PC-3 (cell line): ENCODE results near the gene CIBAR2. TPM values are rescaled to one million over a fixed set of nuclear protein-coding genes. Genes with fewer than 3 reads are reported as not detected.

ENCODE experiments used
- ATAC-seq: fragments of 200-7000 bp; cut with Tn5 transposase; 2 replicates; pipeline ENCODE4 v1.9.1; 2020; ENCODE audit warnings: mild to moderate bottlenecking, moderate library complexity
- BruUV-seq: library from RNA; stranded (reverse); fragments of 400-500 nt; replicated peaks from 2 replicates; lab custom pipeline; 2021; lab: Mats Ljungman, UMichigan
- CTCF ChIA-PET: fragments of 300-600 bp; sonication (Branson Sonifier 250); formaldehyde crosslinking; loops from one replicate; lab custom pipeline; 2022; ENCODE audit warnings: antibody characterized with exemption; lab: Charles Lee
- POLR2A ChIA-PET: fragments of 300-600 bp; sonication (Branson Sonifier 250); formaldehyde crosslinking; loops from one replicate; lab custom pipeline; 2022; ENCODE audit warnings: antibody characterized with exemption; ENCODE audit not compliant: unreplicated experiment; lab: Charles Lee
- DNase-seq: peaks from one replicate; pipeline ENCODE4 v3.0.0-alpha.2; 2015
- H2AFZ ChIP-seq: fragments of 300-600 bp; sonication (generic); 2 replicates; pipeline ENCODE4 v1.6.0; 2016; ENCODE audit warnings: antibody characterized with exemption, low read length
- H3F3A ChIP-seq: fragments of 300-600 bp; sonication (generic); one replicate; pipeline ENCODE4 v1.6.0; 2017; ENCODE audit warnings: antibody characterized with exemption, low read length, control low read depth, mild to moderate bottlenecking; ENCODE audit not compliant: unreplicated experiment
- H3K27ac ChIP-seq: fragments of 300-600 bp; sonication (generic); 2 replicates; pipeline ENCODE4 v1.5.1; 2016; ENCODE audit warnings: mild to moderate bottlenecking, low read length
- H3K27me3 ChIP-seq: fragments of 300-600 bp; sonication (generic); 2 replicates; pipeline ENCODE4 v1.6.1; 2016; ENCODE audit warnings: low read length, mixed read lengths
- H3K36me3 ChIP-seq: fragments of 300-600 bp; sonication (generic); 2 replicates; pipeline ENCODE4 v1.6.1; 2016; ENCODE audit warnings: low read depth, mixed run types, low read length, mixed read lengths
- H3K4me1 ChIP-seq: fragments of 300-600 bp; sonication (generic); 2 replicates; pipeline ENCODE4 v1.5.1; 2016; ENCODE audit warnings: low read length; ENCODE audit not compliant: insufficient read depth
- H3K4me2 ChIP-seq: fragments of 300-600 bp; sonication (generic); 2 replicates; pipeline ENCODE4 v1.6.0; 2016; ENCODE audit warnings: low read length
- H3K4me3 ChIP-seq: fragments of 300-600 bp; sonication (generic); 2 replicates; pipeline ENCODE4 v1.5.1; 2016; ENCODE audit warnings: mild to moderate bottlenecking, low read length, mixed read lengths
- H3K79me2 ChIP-seq: fragments of 300-600 bp; sonication (generic); 2 replicates; pipeline ENCODE4 v1.6.1; 2017; ENCODE audit warnings: low read length, mixed read lengths
- H3K9ac ChIP-seq: fragments of 300-600 bp; sonication (generic); 2 replicates; pipeline ENCODE4 v1.6.0; 2016; ENCODE audit warnings: mild to moderate bottlenecking, low read length
- H3K9me2 ChIP-seq: fragments of 300-600 bp; sonication (generic); replicated peaks from 2 replicates; pipeline ENCODE4 v1.6.1; 2016; ENCODE audit warnings: mixed run types, low read length, mixed read lengths
- H3K9me3 ChIP-seq: fragments of 300-600 bp; sonication (generic); 2 replicates; pipeline ENCODE4 v1.6.1; 2016; ENCODE audit warnings: low read length, mixed read lengths
- H4K20me1 ChIP-seq: fragments of 300-600 bp; sonication (generic); 2 replicates; pipeline ENCODE4 v1.6.1; 2016; ENCODE audit warnings: low read length, mixed read lengths
- EZH2 ChIP-seq: fragments of 300-600 bp; sonication (generic); IDR thresholded peaks from one replicate; pipeline ENCODE4 v1.6.1; 2017; ENCODE audit warnings: antibody characterized with exemption, mild to moderate bottlenecking, low read length; ENCODE audit not compliant: unreplicated experiment
- EZH2phosphoT487 ChIP-seq: fragments of 300-600 bp; sonication (generic); IDR thresholded peaks from 2 replicates; pipeline ENCODE4 v1.6.1; 2018; ENCODE audit warnings: mild to moderate bottlenecking, antibody characterized with exemption, low read length, borderline replicate concordance
- intact Hi-C: fragments of 100-400 bp; cut with micrococcal nuclease; formaldehyde crosslinking; loops from 2 replicates; pipeline ENCODE4 v1.9.0; 2023
- total RNA-seq: library from RNA; depleted of rRNA; stranded (reverse); fragments of >200 nt; gene quantifications from 2 replicates; pipeline ENCODE4 v1.2.3, GENCODE V29; 2014
- TF ChIP-seq, protein P1 (sequence below): fragments of 300-600 bp; sonication (generic); conservative IDR thresholded peaks from 2 replicates; pipeline ENCODE4 v1.5.1; 2017; ENCODE audit warnings: antibody characterized with exemption, low read depth, mild to moderate bottlenecking, low read length

The CIBAR2 gene
- total RNA-seq, 1 experiment from 2014 or later: not detected

DNA sequence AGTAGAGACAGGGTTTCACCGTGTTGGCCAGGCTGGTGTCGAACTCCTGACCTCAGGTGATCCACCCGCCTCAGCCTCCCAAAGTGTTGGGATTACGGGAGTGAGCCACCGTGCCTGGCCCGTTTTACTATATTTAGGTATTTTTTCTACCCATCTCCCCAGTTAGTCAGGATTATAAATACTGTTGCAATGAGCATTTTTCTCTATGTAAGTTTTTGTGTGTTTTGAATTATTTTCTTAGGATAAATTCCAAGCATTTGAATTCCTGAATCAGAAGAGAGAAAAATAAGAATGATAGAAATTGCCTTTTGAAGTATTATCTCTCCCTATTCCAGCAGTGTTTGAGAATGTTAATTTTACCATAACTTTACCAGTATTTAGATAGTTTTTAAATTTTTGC, 48.1 kb downstream of the CIBAR2 start:
- POLR2A ChIA-PET: no interaction called here
- intact Hi-C loops: no loop called here
- H3K9ac ChIP-seq: no peak overlapping the region

DNA sequence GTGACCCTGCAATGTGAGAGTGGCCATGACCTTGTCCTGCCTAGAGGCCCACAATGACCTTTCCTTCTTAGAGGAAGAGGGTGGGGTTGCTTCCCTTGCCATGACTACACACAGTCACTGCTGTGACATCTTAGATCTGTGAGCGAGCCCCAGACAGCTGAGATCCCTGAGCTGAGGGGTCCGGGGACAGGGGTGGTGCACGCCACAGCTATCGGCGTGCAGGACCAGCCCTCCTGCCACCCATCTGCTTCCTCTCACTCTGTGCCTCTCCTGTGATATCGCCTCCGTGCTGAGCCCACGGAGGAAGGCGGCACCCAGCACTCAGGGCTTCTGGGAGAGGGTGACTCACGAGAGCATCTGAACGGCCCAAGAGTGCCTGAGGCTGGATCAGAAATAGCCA, 49.4 kb downstream of the CIBAR2 start:
- intact Hi-C loops: no loop called here

More for the DNA sequence above, 48.1 kb downstream of the CIBAR2 start:
- no peaks in the 10 kb centered on the region for H3K9me2 ChIP-seq
- H4K20me1 ChIP-seq: no peaks in the 10 kb centered on the region
- no peaks in the 10 kb centered on the region for H3K4me1 ChIP-seq
- no peak overlapping the region for H3K4me3 ChIP-seq
- H3K79me2 ChIP-seq: no peaks in the 10 kb centered on the region
- H3K27me3 ChIP-seq: no peaks in the 10 kb centered on the region
- no peak overlapping the region for H3K4me2 ChIP-seq
- TF ChIP-seq EZH2phosphoT487: no peak
- TF ChIP-seq, protein P1, sequence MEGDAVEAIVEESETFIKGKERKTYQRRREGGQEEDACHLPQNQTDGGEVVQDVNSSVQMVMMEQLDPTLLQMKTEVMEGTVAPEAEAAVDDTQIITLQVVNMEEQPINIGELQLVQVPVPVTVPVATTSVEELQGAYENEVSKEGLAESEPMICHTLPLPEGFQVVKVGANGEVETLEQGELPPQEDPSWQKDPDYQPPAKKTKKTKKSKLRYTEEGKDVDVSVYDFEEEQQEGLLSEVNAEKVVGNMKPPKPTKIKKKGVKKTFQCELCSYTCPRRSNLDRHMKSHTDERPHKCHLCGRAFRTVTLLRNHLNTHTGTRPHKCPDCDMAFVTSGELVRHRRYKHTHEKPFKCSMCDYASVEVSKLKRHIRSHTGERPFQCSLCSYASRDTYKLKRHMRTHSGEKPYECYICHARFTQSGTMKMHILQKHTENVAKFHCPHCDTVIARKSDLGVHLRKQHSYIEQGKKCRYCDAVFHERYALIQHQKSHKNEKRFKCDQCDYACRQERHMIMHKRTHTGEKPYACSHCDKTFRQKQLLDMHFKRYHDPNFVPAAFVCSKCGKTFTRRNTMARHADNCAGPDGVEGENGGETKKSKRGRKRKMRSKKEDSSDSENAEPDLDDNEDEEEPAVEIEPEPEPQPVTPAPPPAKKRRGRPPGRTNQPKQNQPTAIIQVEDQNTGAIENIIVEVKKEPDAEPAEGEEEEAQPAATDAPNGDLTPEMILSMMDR: no peak
- TF ChIP-seq EZH2: no peak
- ATAC-seq (no peak), DNase-seq (no peak)
- H2AFZ ChIP-seq: no peak overlapping the region
- H3F3A ChIP-seq: no peaks in the 10 kb centered on the region
- no peaks in the 10 kb centered on the region for H3K9me3 ChIP-seq
- no peak overlapping the region for H3K27ac ChIP-seq
- no TSS peak for BruUV-seq
- no peaks in the 10 kb centered on the region for H3K36me3 ChIP-seq
- CTCF ChIA-PET: no interaction called here

DNA sequence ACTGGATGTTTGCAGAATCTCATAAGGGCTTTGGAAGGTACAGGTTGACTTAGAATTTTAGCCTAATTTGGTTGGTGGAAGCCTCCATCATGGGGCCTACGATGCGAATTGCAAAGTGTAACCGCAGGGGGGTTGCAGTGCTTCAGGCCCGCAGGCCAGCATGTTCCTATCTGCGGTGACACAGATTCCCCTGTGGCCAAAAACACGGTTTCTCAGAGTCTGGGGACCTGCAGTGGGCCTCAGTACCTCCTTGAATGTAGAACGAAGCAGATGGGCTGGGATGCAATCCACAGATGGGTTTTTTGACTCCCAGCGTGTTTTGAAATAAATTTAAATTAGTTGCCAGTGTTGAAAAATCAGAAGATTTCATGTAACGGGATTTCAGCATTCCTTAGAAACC, 49.9 kb downstream of the CIBAR2 start:
- H3K9me3 ChIP-seq: no peaks in the 10 kb centered on the region
- H3K4me1 ChIP-seq: no peaks in the 10 kb centered on the region
- ATAC-seq: no peak
- H3F3A ChIP-seq: no peaks in the 10 kb centered on the region
- CTCF ChIA-PET: no interaction called here
- no peaks in the 10 kb centered on the region for H3K9me2 ChIP-seq
- DNase-seq: no peak
- no peak overlapping the region for H3K4me3 ChIP-seq
- no peak for TF ChIP-seq EZH2
- TF ChIP-seq, protein P1: no peak
- no peak for TF ChIP-seq EZH2phosphoT487
- no peaks in the 10 kb centered on the region for H3K79me2 ChIP-seq
- H4K20me1 ChIP-seq: no peaks in the 10 kb centered on the region
- H2AFZ ChIP-seq: no peak overlapping the region
- POLR2A ChIA-PET: no interaction called here
- BruUV-seq: no TSS peak
- H3K36me3 ChIP-seq: no peaks in the 10 kb centered on the region
- no peaks in the 10 kb centered on the region for H3K27me3 ChIP-seq
- no peak overlapping the region for H3K9ac ChIP-seq
- intact Hi-C loops: no loop called here
- no peak overlapping the region for H3K27ac ChIP-seq
- H3K4me2 ChIP-seq: no peak overlapping the region

More for the DNA sequence above, 49.4 kb downstream of the CIBAR2 start:
- Histone ChIP-seq H3K36me3 (no peaks in the 10 kb centered on the region), H3K4me3 (no peak overlapping the region), H3K27me3 (no peaks in the 10 kb centered on the region), H3K9me3 (no peaks in the 10 kb centered on the region), H4K20me1 (no peaks in the 10 kb centered on the region), H3K9ac (no peak overlapping the region), H2AFZ (no peak overlapping the region), H3K79me2 (no peaks in the 10 kb centered on the region), H3K4me1 (no peaks in the 10 kb centered on the region), H3K4me2 (no peak overlapping the region), H3K27ac (no peak overlapping the region), H3K9me2 (no peaks in the 10 kb centered on the region), H3F3A (no peaks in the 10 kb centered on the region)
- ChIA-PET POLR2A (no interaction called here), CTCF (no interaction called here)
- ATAC-seq (no peak), DNase-seq (no peak)
- no peak for TF ChIP-seq EZH2
- TF ChIP-seq, protein P1: no peak
- TF ChIP-seq EZH2phosphoT487: no peak
- BruUV-seq: no TSS peak
